ENCODE measurements around the gene RASD1. TPM values are rescaled to one million over a fixed set of nuclear protein-coding genes. Genes with fewer than 3 reads are reported as not detected.

Gene RASD1
- total RNA-seq, 1 donor from 2014 or later, result 5.6 TPM

GRCh38 chr17:17514993-17515933, 19.1 kb upstream of the RASD1 start:
- DNase-seq (ENCODE audit: low spot score, unreplicated experiment), result no peak
- H3K4me1 Mint-ChIP-seq (ENCODE audit: low read depth), result no peaks in the 10 kb centered on the region
- H3K9me3 Mint-ChIP-seq (ENCODE audit: low read depth), result no peaks in the 10 kb centered on the region
- H3K4me3 Mint-ChIP-seq (ENCODE audit: low read depth), result no peak overlapping the region
- H3K27me3 Mint-ChIP-seq, result no peaks in the 10 kb centered on the region
- H3K27ac Mint-ChIP-seq, result no peak overlapping the region
- no peaks in the 10 kb centered on the region for H3K36me3 Mint-ChIP-seq (ENCODE audit: insufficient read depth)
- no peak for TF ChIP-seq CTCF (IDR thresholded peaks at IDR 0.05; ENCODE audit: unreplicated experiment)

GRCh38 chr17:17514361-17514992, 18.3 kb upstream of the RASD1 start:
- no peaks in the 10 kb centered on the region for H3K9me3 Mint-ChIP-seq (ENCODE audit: low read depth)
- no peaks in the 10 kb centered on the region for H3K4me1 Mint-ChIP-seq (ENCODE audit: low read depth)
- H3K36me3 Mint-ChIP-seq (ENCODE audit: insufficient read depth), result no peaks in the 10 kb centered on the region
- DNase-seq (ENCODE audit: low spot score, unreplicated experiment), result no peak
- no peaks in the 10 kb centered on the region for H3K27me3 Mint-ChIP-seq
- no peak overlapping the region for H3K27ac Mint-ChIP-seq
- TF ChIP-seq CTCF (IDR thresholded peaks at IDR 0.05; ENCODE audit: unreplicated experiment), result no peak
- no peak overlapping the region for H3K4me3 Mint-ChIP-seq (ENCODE audit: low read depth)

GRCh38 chr17:17513626-17514025, 17.4 kb upstream of the RASD1 start:
- Mint-ChIP-seq H3K27me3 (no peaks in the 10 kb centered on the region), H3K36me3 (ENCODE audit: insufficient read depth) (no peaks in the 10 kb centered on the region), H3K4me1 (ENCODE audit: low read depth) (no peaks in the 10 kb centered on the region), H3K27ac (no peak overlapping the region), H3K9me3 (ENCODE audit: low read depth) (no peaks in the 10 kb centered on the region), H3K4me3 (ENCODE audit: low read depth) (no peak overlapping the region)
- TF ChIP-seq CTCF (IDR thresholded peaks at IDR 0.05; ENCODE audit: unreplicated experiment), result no peak
- DNase-seq (ENCODE audit: low spot score, unreplicated experiment), result no peak

- Mint-ChIP-seq H3K4me3 (ENCODE audit: low read depth) (no peak overlapping the region), H3K36me3 (ENCODE audit: insufficient read depth) (no peaks in the 10 kb centered on the region)
- no peak for TF ChIP-seq CTCF (IDR thresholded peaks at IDR 0.05; ENCODE audit: unreplicated experiment)
These were observed 16.7 kb upstream of the RASD1 start for GRCh38 chr17:17512866-17513265.

GRCh38 chr17:17511881-17512858, 16.0 kb upstream of the RASD1 start:
- Mint-ChIP-seq H3K36me3 (ENCODE audit: insufficient read depth) (no peaks in the 10 kb centered on the region), H3K4me3 (ENCODE audit: low read depth) (no peak overlapping the region), H3K27me3 (no peaks in the 10 kb centered on the region), H3K9me3 (ENCODE audit: low read depth) (no peaks in the 10 kb centered on the region), H3K27ac (no peak overlapping the region), H3K4me1 (ENCODE audit: low read depth) (no peaks in the 10 kb centered on the region)
- DNase-seq (ENCODE audit: low spot score, unreplicated experiment), result no peak
- TF ChIP-seq CTCF (IDR thresholded peaks at IDR 0.05; ENCODE audit: unreplicated experiment), result no peak

More at GRCh38 chr17:17512866-17513265, 16.7 kb upstream of the RASD1 start:
- DNase-seq (ENCODE audit: low spot score, unreplicated experiment), result no peak
- Mint-ChIP-seq H3K27me3 (no peaks in the 10 kb centered on the region), H3K27ac (no peak overlapping the region), H3K4me1 (ENCODE audit: low read depth) (no peaks in the 10 kb centered on the region), H3K9me3 (ENCODE audit: low read depth) (no peaks in the 10 kb centered on the region)

Measured in progenitor cell of endocrine pancreas (in vitro differentiated cells).